CD4-positive, alpha-beta T cell (primary cell): ENCODE results near the gene TROAP. TPM values are rescaled to one million over a fixed set of nuclear protein-coding genes. Genes with fewer than 3 reads are reported as not detected.

Source experiments
- ATAC-seq: fragments of 200-7000 bp; cut with Tn5 transposase; one replicate; pipeline ENCODE4 v1.10.0; 2022; ENCODE audit warnings: mild to moderate bottlenecking; ENCODE audit not compliant: poor library complexity
- CTCF ChIA-PET: fragments of 350-600 bp; sonication (Branson Sonifier 250); formaldehyde crosslinking; loops from one replicate; lab custom pipeline; 2021; ENCODE audit warnings: antibody characterized with exemption, inconsistent platforms; lab: Charles Lee
- POLR2A ChIA-PET: fragments of 350-600 bp; sonication (Branson Sonifier 250); formaldehyde crosslinking; loops from one replicate; lab custom pipeline; 2021; ENCODE audit warnings: antibody characterized with exemption, inconsistent platforms; lab: Charles Lee
- DNase-seq, 14 experiments: peaks; one replicate each; pipeline ENCODE4 v3.0.0-alpha.2; 2013 to 2020; ENCODE audit warnings: mixed read lengths in 2 of 14
- H3K27ac ChIP-seq, 2 donors: one replicate each; pipeline versions ENCODE4 v1.5.1 to v1.7.0; 2013; ENCODE audit warnings: low read length in 2 of 2, low read depth in 1 of 2, mild to moderate bottlenecking in 1 of 2
- H3K27me3 ChIP-seq, 2 experiments: 1 replicate in 1 of 2; 2 replicates in 1 of 2; pipeline versions ENCODE4 v1.6.1 to v1.7.0; 2013; ENCODE audit warnings: low read length in 2 of 2, control low read depth in 1 of 2, mild to moderate bottlenecking in 1 of 2, moderate library complexity in 1 of 2; ENCODE audit not compliant: insufficient read depth in 2 of 2, control insufficient read depth in 1 of 2
- H3K36me3 ChIP-seq: one replicate; pipeline ENCODE4 v1.6.1; 2013; ENCODE audit warnings: low read length, control low read depth; ENCODE audit not compliant: insufficient read depth
- H3K4me1 ChIP-seq: one replicate; pipeline ENCODE4 v1.6.1; 2013; ENCODE audit warnings: low read length, control low read depth; ENCODE audit not compliant: insufficient read depth
- H3K4me3 ChIP-seq: one replicate; pipeline ENCODE4 v1.5.1; 2013; ENCODE audit warnings: mild to moderate bottlenecking, low read length, moderate library complexity
- H3K9me3 ChIP-seq, 2 experiments: 1 replicate in 1 of 2; 2 replicates in 1 of 2; pipeline versions ENCODE4 v1.6.1 to v1.7.0; 2013; ENCODE audit warnings: low read length in 2 of 2, mild to moderate bottlenecking in 2 of 2, control low read depth in 1 of 2, moderate library complexity in 1 of 2; ENCODE audit not compliant: control insufficient read depth in 1 of 2, insufficient read depth in 1 of 2
- H3K27ac Mint-ChIP-seq: one replicate; pipeline ENCODE4 v1.8.0; 2020; ENCODE audit warnings: mixed read lengths
- H3K27me3 Mint-ChIP-seq: one replicate; pipeline ENCODE4 v1.8.0; 2021; ENCODE audit warnings: mixed read lengths
- H3K36me3 Mint-ChIP-seq: one replicate; pipeline ENCODE4 v1.8.0; 2021; ENCODE audit warnings: low read depth, mixed read lengths
- H3K4me1 Mint-ChIP-seq: one replicate; pipeline ENCODE4 v1.8.0; 2021; ENCODE audit warnings: low read depth, mixed read lengths
- H3K4me3 Mint-ChIP-seq: one replicate; pipeline ENCODE4 v1.8.0; 2020; ENCODE audit warnings: mild to moderate bottlenecking, mixed read lengths
- H3K9me3 Mint-ChIP-seq: one replicate; pipeline ENCODE4 v1.8.0; 2020; ENCODE audit warnings: mixed read lengths
- CTCF ChIP-seq: fragments of 200-600 bp; IDR thresholded peaks from one replicate; pipeline ENCODE4 v1.8.0; 2022; ENCODE audit warnings: antibody characterized with exemption, mild to moderate bottlenecking
- intact Hi-C, 2 experiments: fragments of 100-400 bp; cut with DNase I in 1 of 2; cut with micrococcal nuclease in 1 of 2; formaldehyde crosslinking; loops; one replicate each; pipeline versions ENCODE4 v1.15.1 to v1.9.0; 2023 to 2025; cut with DNase I, micrococcal nuclease
- total RNA-seq, 174 experiments: library from RNA in 2 of 174; stranded (reverse) in 2 of 174; gene quantifications; one replicate each; pipeline ENCODE4 v1.2.3 and lab custom pipeline; 2021 to 2026

Gene TROAP
- total RNA-seq, 2 experiments from 2014 or later, result 0.30 to 0.31 TPM

- H3K9me3 Mint-ChIP-seq, result no peaks in the 10 kb centered on the region
- POLR2A ChIA-PET, result interaction anchor here (0.8 kb wide), 1 partner anchor 484 kb away, joined by 4 read pairs; no protein-coding TSS in a partner anchor
- intact Hi-C loops, result no loop called here
Measured at GRCh38 chr12:49344486-49345050, 21.5 kb downstream of the TROAP start.

GRCh38 chr12:49345051-49345824 is 22.2 kb downstream of the TROAP start:
- DNase-seq, result peak in 3 of 14 experiments; percentile 30 to 48 (median 45)
- no peak for ATAC-seq
- H3K27me3 ChIP-seq, result peaks cover 83 to 90% of the 10 kb centered on the region in 2 experiments
- H3K27ac ChIP-seq, result no peak overlapping the region
- H3K27ac Mint-ChIP-seq, result no peak overlapping the region
- no peaks in the 10 kb centered on the region for H3K9me3 Mint-ChIP-seq
- CTCF ChIA-PET, result no interaction called here
- H3K36me3 Mint-ChIP-seq, result no peaks in the 10 kb centered on the region
- H3K36me3 ChIP-seq, result no peaks in the 10 kb centered on the region
- H3K4me3 ChIP-seq, result peak overlapping the region; percentile 36
- H3K27me3 Mint-ChIP-seq, result peaks cover 87% of the 10 kb centered on the region
- H3K4me1 ChIP-seq, result peaks cover 68% of the 10 kb centered on the region
- TF ChIP-seq CTCF, result no peak
- POLR2A ChIA-PET, result no interaction called here
- peak overlapping the region; percentile 83 for H3K4me3 Mint-ChIP-seq
- peaks cover 52% of the 10 kb centered on the region for H3K4me1 Mint-ChIP-seq
- peaks cover 0 to 20% of the 10 kb centered on the region in 2 experiments for H3K9me3 ChIP-seq
- intact Hi-C loops, result no loop called here

More at GRCh38 chr12:49344486-49345050, 21.5 kb downstream of the TROAP start:
- Histone ChIP-seq H3K27ac (no peak overlapping the region), H3K9me3 (peaks cover 0 to 20% of the 10 kb centered on the region in 2 experiments), H3K27me3 (peaks cover 82 to 84% of the 10 kb centered on the region in 2 experiments), H3K36me3 (no peaks in the 10 kb centered on the region), H3K4me1 (peaks cover 68% of the 10 kb centered on the region), H3K4me3 (no peak overlapping the region)
- Mint-ChIP-seq H3K36me3 (no peaks in the 10 kb centered on the region), H3K4me1 (peaks cover 52% of the 10 kb centered on the region), H3K27me3 (peaks cover 89% of the 10 kb centered on the region), H3K27ac (no peak overlapping the region), H3K4me3 (peak overlapping the region; percentile 11)
- CTCF ChIA-PET, result interaction anchor here (3.5 kb wide), 1 partner anchor 12 kb away, joined by 25 read pairs; no protein-coding TSS in a partner anchor
- DNase-seq, result no peak
- no peak for TF ChIP-seq CTCF
- no peak for ATAC-seq

DNA sequence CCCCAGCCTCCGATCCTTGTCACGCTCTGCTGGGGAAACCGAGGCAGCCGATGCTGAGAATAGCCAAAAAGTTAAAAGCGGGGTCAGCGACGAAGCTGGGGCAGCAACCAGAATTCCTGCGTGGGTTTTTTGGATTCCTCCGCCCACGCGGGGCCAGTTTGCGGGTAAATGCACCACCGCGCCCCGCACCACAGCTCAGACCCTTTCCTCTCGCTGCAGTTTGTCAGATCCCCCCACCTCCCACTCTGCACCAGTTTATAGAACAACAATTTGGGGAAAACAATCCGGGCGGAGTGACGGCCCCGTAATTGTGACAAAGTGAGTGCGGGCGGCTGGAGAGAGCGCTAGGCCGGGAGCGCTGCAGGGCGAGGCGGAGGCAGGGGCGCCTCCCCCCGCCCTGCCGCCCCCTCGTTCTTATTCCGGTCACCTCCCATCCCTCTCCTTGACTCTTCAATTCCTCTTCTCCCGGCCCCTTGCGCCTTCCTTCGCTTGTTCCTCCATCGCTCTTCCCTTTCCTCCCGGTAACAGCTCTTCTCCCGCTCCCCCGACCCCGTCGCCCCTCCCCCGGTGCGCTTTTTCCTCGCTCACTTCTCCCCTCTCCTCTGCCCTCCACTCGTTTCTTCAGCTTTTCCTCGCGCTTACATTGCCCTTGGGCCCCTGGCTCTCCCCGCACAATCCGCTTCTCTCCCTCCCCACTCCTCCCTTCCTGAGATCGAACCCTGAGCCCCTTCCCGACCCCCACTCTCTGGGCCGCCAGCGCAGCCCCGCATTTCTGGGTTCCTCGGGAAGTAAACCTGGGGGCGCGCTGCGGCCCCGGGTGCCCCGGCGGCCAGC is 23.0 kb downstream of the TROAP start:
- H3K9me3 Mint-ChIP-seq, result no peaks in the 10 kb centered on the region
- peaks cover 46% of the 10 kb centered on the region for H3K4me1 Mint-ChIP-seq
- no peak for TF ChIP-seq CTCF
- Histone ChIP-seq H3K36me3 (no peaks in the 10 kb centered on the region), H3K9me3 (peaks cover 0 to 20% of the 10 kb centered on the region in 2 experiments), H3K27me3 (peaks cover 86 to 94% of the 10 kb centered on the region in 2 experiments), H3K27ac (no peak overlapping the region), H3K4me1 (peaks cover 68% of the 10 kb centered on the region), H3K4me3 (peak overlapping the region; percentile 53)
- H3K36me3 Mint-ChIP-seq, result no peaks in the 10 kb centered on the region
- H3K4me3 Mint-ChIP-seq, result peak overlapping the region; percentile 83
- POLR2A ChIA-PET, result interaction anchor here (1.0 to 2.8 kb wide), 5 partner anchors 8 to 83 kb away, joined by 3 to 17 read pairs (median 7); partner anchors contain the start of genes C1QL4, SPATS2 and TROAP
- peak in 1 of 14 experiments; percentile 24 for DNase-seq
- no peak overlapping the region for H3K27ac Mint-ChIP-seq
- ATAC-seq, result no peak
- CTCF ChIA-PET, result interaction anchor here (2.1 to 2.5 kb wide), 4 partner anchors 12 to 58 kb away, joined by 28 to 47 read pairs (median 38); partner anchors contain the start of gene SPATS2
- H3K27me3 Mint-ChIP-seq, result peaks cover 86% of the 10 kb centered on the region
- intact Hi-C loops, result no loop called here
